H9 (cell line): Measurements from ENCODE around the gene CDC27. TPM values are rescaled to one million over a fixed set of nuclear protein-coding genes. Genes with fewer than 3 reads are reported as not detected.

Experiments used
- DNase-seq: peaks from one replicate; pipeline ENCODE4 v3.0.0-alpha.2; 2017
- H2AFZ ChIP-seq: one replicate; pipeline ENCODE4 v1.6.1; 2013; ENCODE audit warnings: mild to moderate bottlenecking, low read length, control low read depth, moderate library complexity
- H2AK5ac ChIP-seq: 2 replicates; pipeline ENCODE4 v1.6.1; 2013; ENCODE audit warnings: low read length, control low read depth, mixed read lengths; ENCODE audit not compliant: insufficient read length
- H2BK120ac ChIP-seq: one replicate; pipeline ENCODE4 v1.6.1; 2013; ENCODE audit warnings: low read depth, mild to moderate bottlenecking, low read length, control low read depth, inconsistent platforms; ENCODE audit not compliant: poor library complexity, severe bottlenecking
- H2BK12ac ChIP-seq: 2 replicates; pipeline ENCODE4 v1.6.1; 2013; ENCODE audit warnings: low read length, control low read depth, mixed read lengths, low read depth; ENCODE audit not compliant: insufficient read length
- H2BK15ac ChIP-seq: 2 replicates; pipeline ENCODE4 v1.6.1; 2013; ENCODE audit warnings: low read depth, low read length, control low read depth
- H2BK20ac ChIP-seq: one replicate; pipeline ENCODE4 v1.6.1; 2013; ENCODE audit warnings: low read depth, mild to moderate bottlenecking, low read length, control low read depth, inconsistent platforms; ENCODE audit not compliant: poor library complexity, severe bottlenecking
- H2BK5ac ChIP-seq: 2 replicates; pipeline ENCODE4 v1.6.1; 2013; ENCODE audit warnings: low read length, control low read depth, mixed read lengths; ENCODE audit not compliant: insufficient read length
- H3K14ac ChIP-seq: 2 replicates; pipeline ENCODE4 v1.6.1; 2013; ENCODE audit warnings: low read length, control low read depth; ENCODE audit not compliant: insufficient read depth
- H3K18ac ChIP-seq: 2 replicates; pipeline ENCODE4 v1.6.1; 2013; ENCODE audit warnings: low read depth, mild to moderate bottlenecking, mixed read lengths, low read length, control low read depth; ENCODE audit not compliant: insufficient read length
- H3K23ac ChIP-seq: 2 replicates; pipeline ENCODE4 v1.6.1; 2013; ENCODE audit warnings: low read length, control low read depth, mixed read lengths, low read depth; ENCODE audit not compliant: insufficient read length
- H3K23me2 ChIP-seq: 2 replicates; pipeline ENCODE4 v1.6.1; 2013; ENCODE audit warnings: low read depth, mild to moderate bottlenecking, mixed read lengths, low read length, control low read depth; ENCODE audit not compliant: insufficient read length, poor library complexity, severe bottlenecking
- H3K27ac ChIP-seq: 2 replicates; pipeline ENCODE4 v1.5.1; 2013; ENCODE audit warnings: low read length, control low read depth, mixed read lengths, low read depth; ENCODE audit not compliant: insufficient read length
- H3K27me3 ChIP-seq: 2 replicates; pipeline ENCODE4 v1.6.1; 2013; ENCODE audit warnings: low read length, control low read depth, inconsistent platforms; ENCODE audit not compliant: insufficient read depth
- H3K4ac ChIP-seq: 2 replicates; pipeline ENCODE4 v1.6.1; 2013; ENCODE audit warnings: low read depth, mild to moderate bottlenecking, control low read depth, inconsistent platforms, low read length, moderate library complexity
- H3K4me1 ChIP-seq: 2 replicates; pipeline ENCODE4 v1.6.1; 2013; ENCODE audit warnings: low read length, control low read depth, inconsistent platforms; ENCODE audit not compliant: insufficient read depth
- H3K4me2 ChIP-seq: 2 replicates; pipeline ENCODE4 v1.6.1; 2013; ENCODE audit warnings: low read length, control low read depth, mixed read lengths; ENCODE audit not compliant: insufficient read length, insufficient read depth
- H3K56ac ChIP-seq: 2 replicates; pipeline ENCODE4 v1.6.1; 2013; ENCODE audit warnings: low read depth, mild to moderate bottlenecking, mixed read lengths, low read length, control low read depth; ENCODE audit not compliant: insufficient read length
- H3K79me1 ChIP-seq: 2 replicates; pipeline ENCODE4 v1.6.1; 2013; ENCODE audit warnings: low read depth, mild to moderate bottlenecking, moderate library complexity, low read length, control low read depth, inconsistent platforms; ENCODE audit not compliant: insufficient read depth, poor library complexity, severe bottlenecking
- H3K79me2 ChIP-seq: 2 replicates; pipeline ENCODE4 v1.6.1; 2013; ENCODE audit warnings: low read length, control low read depth, inconsistent platforms; ENCODE audit not compliant: insufficient read depth
- H3K9ac ChIP-seq: 2 replicates; pipeline ENCODE4 v1.6.1; 2013; ENCODE audit warnings: low read length, control low read depth, mixed read lengths; ENCODE audit not compliant: insufficient read length; ENCODE audit errors: extremely low read depth
- H3K9me3 ChIP-seq: one replicate; pipeline ENCODE4 v1.6.1; 2013; ENCODE audit warnings: low read depth, low read length, inconsistent platforms; ENCODE audit not compliant: control insufficient read depth
- H3T11ph ChIP-seq: one replicate; pipeline ENCODE4 v1.6.1; 2013; ENCODE audit warnings: mild to moderate bottlenecking, low read length, control low read depth, inconsistent platforms
- H4K20me1 ChIP-seq: one replicate; pipeline ENCODE4 v1.6.1; 2013; ENCODE audit not compliant: control insufficient read depth, insufficient read length, insufficient read depth
- H4K5ac ChIP-seq: 2 replicates; pipeline ENCODE4 v1.6.1; 2013; ENCODE audit warnings: low read depth, mild to moderate bottlenecking, mixed read lengths, low read length, control low read depth; ENCODE audit not compliant: insufficient read length
- H4K8ac ChIP-seq: replicated peaks from 2 replicates; pipeline ENCODE4 v1.6.1; 2013; ENCODE audit warnings: low read length, control low read depth, mixed read lengths, low read depth; ENCODE audit not compliant: insufficient read length
- H4K91ac ChIP-seq: 2 replicates; pipeline ENCODE4 v1.6.1; 2013; ENCODE audit warnings: low read depth, mild to moderate bottlenecking, moderate library complexity, mixed read lengths, low read length, control low read depth; ENCODE audit not compliant: insufficient read length
- H3K27ac Mint-ChIP-seq, 3 experiments: 2 replicates in 2 of 3; 3 replicates in 1 of 3; pipeline ENCODE4 v1.8.0; 2020 to 2021; ENCODE audit warnings: mixed read lengths in 3 of 3, mild to moderate bottlenecking in 1 of 3, moderate library complexity in 1 of 3
- H3K27me3 Mint-ChIP-seq: 2 replicates; pipeline ENCODE4 v1.8.0; 2021; ENCODE audit warnings: low read depth, mild to moderate bottlenecking, moderate library complexity, mixed read lengths
- H3K36me3 Mint-ChIP-seq, 3 experiments: 2 replicates in 2 of 3; 3 replicates in 1 of 3; pipeline ENCODE4 v1.8.0; 2020 to 2021; ENCODE audit warnings: low read depth in 3 of 3, mixed read lengths in 3 of 3; ENCODE audit not compliant: insufficient read depth in 1 of 3
- H3K4me1 Mint-ChIP-seq, 2 experiments: 2 replicates each; pipeline ENCODE4 v1.8.0; 2020; ENCODE audit warnings: mixed read lengths in 2 of 2
- H3K4me3 Mint-ChIP-seq, 2 experiments: 2 replicates in 1 of 2; 3 replicates in 1 of 2; pipeline ENCODE4 v1.8.0; 2020 to 2021; ENCODE audit warnings: mild to moderate bottlenecking in 2 of 2, mixed read lengths in 2 of 2, moderate library complexity in 1 of 2
- H3K9me3 Mint-ChIP-seq, 2 experiments: 2 replicates in 1 of 2; 3 replicates in 1 of 2; pipeline ENCODE4 v1.8.0; 2020; ENCODE audit warnings: mild to moderate bottlenecking in 2 of 2, mixed read lengths in 2 of 2, moderate library complexity in 1 of 2
- WGBS: extraction: QIAGEN DNeasy Blood & Tissue Kit; methylation state at CpG from one replicate; pipeline ENCODE4 v1.1.7; 2013; ENCODE audit warnings: missing lambda C conversion rate, low lambda C conversion rate, mixed read lengths; ENCODE audit not compliant: insufficient read length; ENCODE audit errors: extremely low coverage; 5-methylcytosine and 5-hydroxymethylcytosine counted together
- total RNA-seq: library from RNA; stranded (reverse); gene quantifications from 2 replicates; pipeline ENCODE4 v1.2.1, GENCODE V29; 2021
- TF ChIP-seq, protein P1 (sequence below): fragments of 200-600 bp; sonication (generic); conservative IDR thresholded peaks from 3 replicates; pipeline ENCODE4 v1.8.0; 2021; ENCODE audit warnings: antibody characterized with exemption, mild to moderate bottlenecking

The CDC27 gene
- total RNA-seq, 1 experiment from 2014 or later = 82.5 TPM

DNA sequence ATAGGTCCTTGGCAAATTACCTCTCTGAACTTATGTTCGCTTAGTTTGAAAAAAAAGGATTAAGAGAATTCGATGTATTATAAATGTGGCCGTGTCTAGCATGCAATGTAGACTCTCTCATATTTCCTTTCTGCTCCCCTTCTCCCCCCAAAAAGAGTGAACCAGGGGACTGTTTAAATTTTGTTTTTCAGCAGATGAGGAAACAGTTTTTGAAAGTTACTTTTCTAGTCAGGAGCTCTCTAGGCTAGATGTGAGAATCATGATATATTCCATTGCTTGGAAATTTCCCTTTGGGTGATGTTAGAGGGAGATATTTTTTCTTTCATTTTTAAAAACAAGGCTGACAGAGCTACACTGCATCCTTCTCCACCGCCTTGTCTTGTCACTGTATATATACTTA lies 1.1 kb upstream of the CDC27 start:
- H3K9ac ChIP-seq = no peak overlapping the region
- no peak overlapping the region for H3K23ac ChIP-seq
- H3K23me2 ChIP-seq = peaks cover 7% of the 10 kb centered on the region
- no peak overlapping the region for H2BK12ac ChIP-seq
- no peak overlapping the region for H4K5ac ChIP-seq
- H3K79me1 ChIP-seq = no peaks in the 10 kb centered on the region
- H3K36me3 Mint-ChIP-seq = no peaks in the 10 kb centered on the region
- no peaks in the 10 kb centered on the region; a peak in 1 of 5 replicates for H3K9me3 Mint-ChIP-seq
- H3K27me3 ChIP-seq = no peaks in the 10 kb centered on the region; the same call in 1 of the 2 replicates
- peaks cover 8% of the 10 kb centered on the region; the same call in 1 of the 2 replicates for H3K79me2 ChIP-seq
- TF ChIP-seq, protein P1, sequence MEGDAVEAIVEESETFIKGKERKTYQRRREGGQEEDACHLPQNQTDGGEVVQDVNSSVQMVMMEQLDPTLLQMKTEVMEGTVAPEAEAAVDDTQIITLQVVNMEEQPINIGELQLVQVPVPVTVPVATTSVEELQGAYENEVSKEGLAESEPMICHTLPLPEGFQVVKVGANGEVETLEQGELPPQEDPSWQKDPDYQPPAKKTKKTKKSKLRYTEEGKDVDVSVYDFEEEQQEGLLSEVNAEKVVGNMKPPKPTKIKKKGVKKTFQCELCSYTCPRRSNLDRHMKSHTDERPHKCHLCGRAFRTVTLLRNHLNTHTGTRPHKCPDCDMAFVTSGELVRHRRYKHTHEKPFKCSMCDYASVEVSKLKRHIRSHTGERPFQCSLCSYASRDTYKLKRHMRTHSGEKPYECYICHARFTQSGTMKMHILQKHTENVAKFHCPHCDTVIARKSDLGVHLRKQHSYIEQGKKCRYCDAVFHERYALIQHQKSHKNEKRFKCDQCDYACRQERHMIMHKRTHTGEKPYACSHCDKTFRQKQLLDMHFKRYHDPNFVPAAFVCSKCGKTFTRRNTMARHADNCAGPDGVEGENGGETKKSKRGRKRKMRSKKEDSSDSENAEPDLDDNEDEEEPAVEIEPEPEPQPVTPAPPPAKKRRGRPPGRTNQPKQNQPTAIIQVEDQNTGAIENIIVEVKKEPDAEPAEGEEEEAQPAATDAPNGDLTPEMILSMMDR = no peak
- H2AFZ ChIP-seq = no peak overlapping the region
- H3K4me3 Mint-ChIP-seq = peak overlapping the region in 1 of 2 experiments; percentile 99; a peak in 2 of 5 replicates
- H3K4me1 Mint-ChIP-seq = peaks cover 16 to 19% of the 10 kb centered on the region in 2 experiments
- no peak overlapping the region for H3K4ac ChIP-seq
- no peaks in the 10 kb centered on the region for H4K20me1 ChIP-seq
- no CpG with 5 or more reads among the region's 4 CpGs for WGBS
- no peak overlapping the region for H4K91ac ChIP-seq
- H3K27ac ChIP-seq = no peak overlapping the region
- no peaks in the 10 kb centered on the region for H3K4me1 ChIP-seq
- no peak overlapping the region for H2AK5ac ChIP-seq
- H2BK20ac ChIP-seq = no peak overlapping the region
- no peak overlapping the region for H2BK120ac ChIP-seq
- no peaks in the 10 kb centered on the region for H3K9me3 ChIP-seq
- no peak overlapping the region for H3T11ph ChIP-seq
- H3K27ac Mint-ChIP-seq = no peak overlapping the region
- H3K4me2 ChIP-seq = no peak overlapping the region
- H3K56ac ChIP-seq = no peak overlapping the region
- no peak overlapping the region for H2BK5ac ChIP-seq
- no peak overlapping the region for H3K18ac ChIP-seq
- H3K27me3 Mint-ChIP-seq = no peaks in the 10 kb centered on the region; the same call in 1 of the 2 replicates
- DNase-seq = no peak
- H2BK15ac ChIP-seq = no peak overlapping the region
- no peak overlapping the region for H4K8ac ChIP-seq
- no peak overlapping the region for H3K14ac ChIP-seq
